Glutamatergic neuron (in vitro differentiated cells): ENCODE measurements around the gene TBPL1. TPM values are rescaled to one million over a fixed set of nuclear protein-coding genes. Genes with fewer than 3 reads are reported as not detected.
"Not testable (repeated sequence)": the region's sequence is repeated elsewhere in the genome, so short reads cannot be mapped to it uniquely, and the experiment has no call there.

ENCODE experiments used
- DNase-seq: peaks from one replicate; pipeline ENCODE4 v3.0.0; 2022
- H3K27ac Mint-ChIP-seq: one replicate; pipeline ENCODE4 v1.8.0; 2020; ENCODE audit warnings: mild to moderate bottlenecking, mixed read lengths, inconsistent platforms; ENCODE audit not compliant: unreplicated experiment
- H3K27me3 Mint-ChIP-seq: one replicate; pipeline ENCODE4 v1.8.0; 2020; ENCODE audit warnings: mild to moderate bottlenecking, moderate library complexity, mixed read lengths, inconsistent platforms; ENCODE audit not compliant: unreplicated experiment
- H3K36me3 Mint-ChIP-seq: one replicate; pipeline ENCODE4 v1.8.0; 2020; ENCODE audit warnings: mild to moderate bottlenecking, mixed read lengths, inconsistent platforms; ENCODE audit not compliant: unreplicated experiment
- H3K4me1 Mint-ChIP-seq: one replicate; pipeline ENCODE4 v1.8.0; 2020; ENCODE audit warnings: mild to moderate bottlenecking, low read depth, mixed read lengths, inconsistent platforms; ENCODE audit not compliant: unreplicated experiment
- H3K4me3 Mint-ChIP-seq: one replicate; pipeline ENCODE4 v1.8.0; 2020; ENCODE audit warnings: mild to moderate bottlenecking, mixed read lengths, inconsistent platforms; ENCODE audit not compliant: unreplicated experiment
- H3K9me3 Mint-ChIP-seq: one replicate; pipeline ENCODE4 v1.8.0; 2020; ENCODE audit warnings: mild to moderate bottlenecking, moderate library complexity, mixed read lengths, inconsistent platforms; ENCODE audit not compliant: unreplicated experiment
- total RNA-seq: library from RNA; stranded (reverse); fragmentation: NEBNext Ultra II Directional; extraction: Animal tissue kit (Norgen Biotek cat#: 25700); gene quantifications from one replicate; pipeline ENCODE4 v1.2.1, GENCODE V29; 2021; ENCODE audit not compliant: unreplicated experiment
- TF ChIP-seq, protein P1 (sequence below): fragments of 200-600 bp; sonication (generic); IDR thresholded peaks from one replicate; pipeline ENCODE4 v1.5.0; 2021; ENCODE audit not compliant: partially characterized antibody, unreplicated experiment

The TBPL1 gene
- total RNA-seq, 1 donor from 2014 or later = 156 TPM

DNA sequence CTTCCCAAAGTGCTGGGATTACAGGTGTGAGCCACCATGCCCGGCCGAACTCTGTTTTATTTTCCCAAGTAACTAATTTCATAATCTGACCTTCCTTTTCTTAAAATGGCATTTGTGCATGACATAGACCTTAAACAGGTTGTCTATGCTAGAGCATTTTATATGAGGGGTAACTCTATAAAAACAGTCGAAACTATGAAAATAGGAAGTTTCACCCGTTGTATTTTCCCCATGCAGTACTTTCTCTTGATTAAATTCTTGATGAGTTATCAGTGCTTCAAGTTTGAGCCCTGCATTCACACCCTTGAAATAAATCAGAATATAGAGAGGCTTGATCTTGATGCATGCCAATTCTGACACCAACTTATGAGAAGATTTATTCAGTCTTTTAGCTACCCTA, 11.7 kb downstream of the TBPL1 start:
- no peak overlapping the region for H3K27ac Mint-ChIP-seq
- H3K9me3 Mint-ChIP-seq = peaks cover 2% of the 10 kb centered on the region
- H3K4me3 Mint-ChIP-seq = no peak overlapping the region
- no peaks in the 10 kb centered on the region for H3K36me3 Mint-ChIP-seq
- H3K27me3 Mint-ChIP-seq = no peaks in the 10 kb centered on the region
- DNase-seq = no peak
- TF ChIP-seq, protein P1, sequence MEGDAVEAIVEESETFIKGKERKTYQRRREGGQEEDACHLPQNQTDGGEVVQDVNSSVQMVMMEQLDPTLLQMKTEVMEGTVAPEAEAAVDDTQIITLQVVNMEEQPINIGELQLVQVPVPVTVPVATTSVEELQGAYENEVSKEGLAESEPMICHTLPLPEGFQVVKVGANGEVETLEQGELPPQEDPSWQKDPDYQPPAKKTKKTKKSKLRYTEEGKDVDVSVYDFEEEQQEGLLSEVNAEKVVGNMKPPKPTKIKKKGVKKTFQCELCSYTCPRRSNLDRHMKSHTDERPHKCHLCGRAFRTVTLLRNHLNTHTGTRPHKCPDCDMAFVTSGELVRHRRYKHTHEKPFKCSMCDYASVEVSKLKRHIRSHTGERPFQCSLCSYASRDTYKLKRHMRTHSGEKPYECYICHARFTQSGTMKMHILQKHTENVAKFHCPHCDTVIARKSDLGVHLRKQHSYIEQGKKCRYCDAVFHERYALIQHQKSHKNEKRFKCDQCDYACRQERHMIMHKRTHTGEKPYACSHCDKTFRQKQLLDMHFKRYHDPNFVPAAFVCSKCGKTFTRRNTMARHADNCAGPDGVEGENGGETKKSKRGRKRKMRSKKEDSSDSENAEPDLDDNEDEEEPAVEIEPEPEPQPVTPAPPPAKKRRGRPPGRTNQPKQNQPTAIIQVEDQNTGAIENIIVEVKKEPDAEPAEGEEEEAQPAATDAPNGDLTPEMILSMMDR = no peak
- H3K4me1 Mint-ChIP-seq = peaks cover 36% of the 10 kb centered on the region

- Mint-ChIP-seq H3K9me3 (peaks cover 2% of the 10 kb centered on the region), H3K27me3 (no peaks in the 10 kb centered on the region), H3K27ac (peak overlapping the region; percentile 1), H3K36me3 (no peaks in the 10 kb centered on the region), H3K4me1 (peaks cover 37% of the 10 kb centered on the region), H3K4me3 (peak overlapping the region; percentile 40)
- DNase-seq = no peak
- TF ChIP-seq, protein P1 = no peak
Measured at GRCh38 chr6:133965817-133966360, 12.9 kb downstream of the TBPL1 start.

- no peaks in the 10 kb centered on the region for H3K27me3 Mint-ChIP-seq
- peaks cover 40% of the 10 kb centered on the region for H3K4me1 Mint-ChIP-seq
- TF ChIP-seq, protein P1 = no peak
- H3K9me3 Mint-ChIP-seq = peaks cover 2% of the 10 kb centered on the region
- H3K4me3 Mint-ChIP-seq = peak overlapping the region; percentile 33
- peak overlapping the region; percentile 63 for H3K27ac Mint-ChIP-seq
- DNase-seq = no peak
- no peaks in the 10 kb centered on the region for H3K36me3 Mint-ChIP-seq
Measured at GRCh38 chr6:133966654-133967329, 13.8 kb downstream of the TBPL1 start.

GRCh38 chr6:133967347-133967746, 14.3 kb downstream of the TBPL1 start:
- Mint-ChIP-seq H3K27me3 (no peaks in the 10 kb centered on the region), H3K4me1 (peaks cover 40% of the 10 kb centered on the region), H3K36me3 (no peaks in the 10 kb centered on the region), H3K27ac (no peak overlapping the region), H3K4me3 (no peak overlapping the region), H3K9me3 (peaks cover 2% of the 10 kb centered on the region)
- DNase-seq = no peak
- TF ChIP-seq, protein P1 = no peak

- not testable (repeated sequence) for H3K9me3 Mint-ChIP-seq, H3K4me3 Mint-ChIP-seq, DNase-seq, H3K27me3 Mint-ChIP-seq, H3K36me3 Mint-ChIP-seq, H3K27ac Mint-ChIP-seq
- H3K4me1 Mint-ChIP-seq = peaks cover 36% of the 10 kb centered on the region
Measured at GRCh38 chr6:133967835-133968234, 14.8 kb downstream of the TBPL1 start.
